HepG2 (cell line): Measurements from ENCODE around the gene IKZF3. TPM values are rescaled to one million over a fixed set of nuclear protein-coding genes. Genes with fewer than 3 reads are reported as not detected.

Experiments
- HCFC1 ChIP-seq: fragments of 150-350 bp; IDR thresholded peaks from 2 replicates; pipeline ENCODE4 v1.6.1; 2014; ENCODE audit warnings: low read depth, low read length
- NCOA1 ChIP-seq: sonication (generic); formaldehyde crosslinking; IDR thresholded peaks from 2 replicates; pipeline ENCODE4 v1.9.0; 2021; ENCODE audit warnings: missing genetic modification reagents
- TBX2 ChIP-seq: sonication (generic); formaldehyde crosslinking; IDR thresholded peaks from 2 replicates; pipeline ENCODE4 v1.5.0; 2020; ENCODE audit warnings: missing genetic modification reagents, mild to moderate bottlenecking, borderline replicate concordance
- TCF7L2 ChIP-seq: IDR thresholded peaks from 2 replicates; pipeline ENCODE4 v1.6.1; 2011; ENCODE audit warnings: mild to moderate bottlenecking, low read depth, low read length, moderate library complexity
- THAP11 ChIP-seq: IDR thresholded peaks from 2 replicates; pipeline ENCODE4 v1.6.1; 2016; ENCODE audit warnings: missing biosample characterization, missing genetic modification reagents
- ZNF33B ChIP-seq: sonication (generic); formaldehyde crosslinking; IDR thresholded peaks from 2 replicates; pipeline ENCODE4 v1.5.1; 2020; ENCODE audit warnings: mild to moderate bottlenecking, missing genetic modification reagents
- ZNF644 ChIP-seq: IDR thresholded peaks from 2 replicates; pipeline ENCODE4 v1.6.1; 2016; ENCODE audit warnings: low read depth
- ZSCAN9 ChIP-seq: IDR thresholded peaks from 2 replicates; pipeline ENCODE4 v1.6.1; 2016; ENCODE audit warnings: borderline replicate concordance
- polyA plus RNA-seq, 8 experiments: library from polyadenylated mRNA; depleted of rRNA in 3 of 8; stranded (reverse) in 7 of 8; unstranded in 1 of 8; fragments of >200 nt; fragmentation: Illumina TruSeq in 4 of 8; extraction: Trizol in 4 of 8; gene quantifications; 2 replicates each; pipeline versions ENCODE4 v1.2.1 to v1.2.3, GENCODE V29; 2011 to 2016; ENCODE audit warnings: low read depth in 4 of 8, missing spikeins in 1 of 8, mixed read lengths in 1 of 8; ENCODE audit not compliant: insufficient read depth in 1 of 8
- total RNA-seq, 5 experiments: library from RNA; depleted of rRNA; stranded (reverse); fragments of >200 nt; fragmentation: Illumina TruSeq; extraction: Trizol; gene quantifications; 2 replicates each; pipeline ENCODE4 v1.2.3, GENCODE V29; 2016; ENCODE audit warnings: low read depth in 1 of 5
- TF ChIP-seq, protein P1 (sequence below): sonication (generic); formaldehyde crosslinking; IDR thresholded peaks from 2 replicates; pipeline ENCODE4 v1.9.0; 2021; ENCODE audit warnings: mild to moderate bottlenecking, missing genetic modification reagents
- TF ChIP-seq, protein P2 (sequence below), 2 experiments: sonication (generic) in 1 of 2; formaldehyde crosslinking in 1 of 2; IDR thresholded peaks; 2 replicates each; pipeline versions ENCODE4 v1.4.0 to v1.6.1; 2016 to 2020; ENCODE audit warnings: borderline replicate concordance in 1 of 2, low read depth in 1 of 2, mild to moderate bottlenecking in 1 of 2, missing genetic modification reagents in 1 of 2
- TF ChIP-seq, protein P3 (sequence below): sonication (generic); formaldehyde crosslinking; IDR thresholded peaks from 2 replicates; pipeline ENCODE4 v1.5.0; 2020; ENCODE audit warnings: mild to moderate bottlenecking, missing genetic modification reagents

IKZF3 gene
- total and polyA plus RNA-seq, 2 of the 13 experiments (the other 11 are each of a cell fraction or from before 2014, with no cell fraction given), result not detected

DNA sequence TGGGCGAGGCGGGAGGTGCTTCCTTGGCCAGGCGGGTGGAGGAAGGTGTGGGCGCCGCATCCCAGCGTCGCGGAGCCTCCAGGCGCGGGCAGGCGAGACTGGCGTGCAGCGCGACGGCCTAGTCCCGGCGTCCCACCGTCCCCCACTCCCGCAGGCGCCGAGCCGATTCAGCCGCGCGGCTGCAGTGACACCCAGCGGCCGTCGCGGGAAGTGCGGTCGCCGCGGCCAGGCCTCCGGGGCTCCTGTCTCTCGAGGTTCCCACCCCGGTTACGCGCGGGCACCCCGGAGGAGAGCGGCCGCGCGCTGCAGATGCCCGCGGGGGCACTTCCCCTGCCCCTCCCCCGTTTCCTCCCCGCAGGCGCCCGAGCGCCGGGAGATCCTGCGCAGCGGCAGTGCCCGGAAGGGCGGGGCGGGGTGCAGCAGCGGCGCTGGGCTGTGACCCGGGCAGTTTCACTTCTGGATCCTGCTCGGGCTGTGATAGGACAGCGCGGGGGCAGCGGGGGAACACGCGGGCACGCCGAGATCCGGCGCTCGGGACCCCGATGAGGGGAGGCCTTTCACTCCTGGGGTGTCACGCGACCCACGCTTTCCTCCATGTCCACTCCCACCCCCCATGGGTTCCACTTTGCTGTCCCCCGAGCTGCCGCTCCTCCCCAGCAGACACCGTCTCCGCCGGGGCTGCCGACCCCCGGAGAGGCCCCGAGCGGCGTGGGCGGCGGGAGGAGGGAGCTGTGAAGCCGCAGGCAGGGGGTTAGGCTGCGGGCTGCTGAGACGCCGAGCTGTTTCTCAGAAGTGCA lies 109.8 kb downstream of the IKZF3 start (continued):
- TF ChIP-seq, protein P1, sequence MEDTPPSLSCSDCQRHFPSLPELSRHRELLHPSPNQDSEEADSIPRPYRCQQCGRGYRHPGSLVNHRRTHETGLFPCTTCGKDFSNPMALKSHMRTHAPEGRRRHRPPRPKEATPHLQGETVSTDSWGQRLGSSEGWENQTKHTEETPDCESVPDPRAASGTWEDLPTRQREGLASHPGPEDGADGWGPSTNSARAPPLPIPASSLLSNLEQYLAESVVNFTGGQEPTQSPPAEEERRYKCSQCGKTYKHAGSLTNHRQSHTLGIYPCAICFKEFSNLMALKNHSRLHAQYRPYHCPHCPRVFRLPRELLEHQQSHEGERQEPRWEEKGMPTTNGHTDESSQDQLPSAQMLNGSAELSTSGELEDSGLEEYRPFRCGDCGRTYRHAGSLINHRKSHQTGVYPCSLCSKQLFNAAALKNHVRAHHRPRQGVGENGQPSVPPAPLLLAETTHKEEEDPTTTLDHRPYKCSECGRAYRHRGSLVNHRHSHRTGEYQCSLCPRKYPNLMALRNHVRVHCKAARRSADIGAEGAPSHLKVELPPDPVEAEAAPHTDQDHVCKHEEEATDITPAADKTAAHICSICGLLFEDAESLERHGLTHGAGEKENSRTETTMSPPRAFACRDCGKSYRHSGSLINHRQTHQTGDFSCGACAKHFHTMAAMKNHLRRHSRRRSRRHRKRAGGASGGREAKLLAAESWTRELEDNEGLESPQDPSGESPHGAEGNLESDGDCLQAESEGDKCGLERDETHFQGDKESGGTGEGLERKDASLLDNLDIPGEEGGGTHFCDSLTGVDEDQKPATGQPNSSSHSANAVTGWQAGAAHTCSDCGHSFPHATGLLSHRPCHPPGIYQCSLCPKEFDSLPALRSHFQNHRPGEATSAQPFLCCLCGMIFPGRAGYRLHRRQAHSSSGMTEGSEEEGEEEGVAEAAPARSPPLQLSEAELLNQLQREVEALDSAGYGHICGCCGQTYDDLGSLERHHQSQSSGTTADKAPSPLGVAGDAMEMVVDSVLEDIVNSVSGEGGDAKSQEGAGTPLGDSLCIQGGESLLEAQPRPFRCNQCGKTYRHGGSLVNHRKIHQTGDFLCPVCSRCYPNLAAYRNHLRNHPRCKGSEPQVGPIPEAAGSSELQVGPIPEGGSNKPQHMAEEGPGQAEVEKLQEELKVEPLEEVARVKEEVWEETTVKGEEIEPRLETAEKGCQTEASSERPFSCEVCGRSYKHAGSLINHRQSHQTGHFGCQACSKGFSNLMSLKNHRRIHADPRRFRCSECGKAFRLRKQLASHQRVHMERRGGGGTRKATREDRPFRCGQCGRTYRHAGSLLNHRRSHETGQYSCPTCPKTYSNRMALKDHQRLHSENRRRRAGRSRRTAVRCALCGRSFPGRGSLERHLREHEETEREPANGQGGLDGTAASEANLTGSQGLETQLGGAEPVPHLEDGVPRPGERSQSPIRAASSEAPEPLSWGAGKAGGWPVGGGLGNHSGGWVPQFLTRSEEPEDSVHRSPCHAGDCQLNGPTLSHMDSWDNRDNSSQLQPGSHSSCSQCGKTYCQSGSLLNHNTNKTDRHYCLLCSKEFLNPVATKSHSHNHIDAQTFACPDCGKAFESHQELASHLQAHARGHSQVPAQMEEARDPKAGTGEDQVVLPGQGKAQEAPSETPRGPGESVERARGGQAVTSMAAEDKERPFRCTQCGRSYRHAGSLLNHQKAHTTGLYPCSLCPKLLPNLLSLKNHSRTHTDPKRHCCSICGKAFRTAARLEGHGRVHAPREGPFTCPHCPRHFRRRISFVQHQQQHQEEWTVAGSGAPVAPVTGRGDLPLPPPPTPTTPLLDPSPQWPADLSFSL (CRISPR knock-in tag), result no peak; the same call in 1 of the 2 replicates
- TF ChIP-seq NCOA1 (CRISPR knock-in tag), result peak; percentile 92
- peak; percentile 21 for TF ChIP-seq ZNF33B (CRISPR knock-in tag)
- no peak for TF ChIP-seq HCFC1
- no peak; the same call in 1 of the 2 replicates for TF ChIP-seq ZSCAN9
- no peak for TF ChIP-seq TCF7L2
- TF ChIP-seq, protein P2, sequence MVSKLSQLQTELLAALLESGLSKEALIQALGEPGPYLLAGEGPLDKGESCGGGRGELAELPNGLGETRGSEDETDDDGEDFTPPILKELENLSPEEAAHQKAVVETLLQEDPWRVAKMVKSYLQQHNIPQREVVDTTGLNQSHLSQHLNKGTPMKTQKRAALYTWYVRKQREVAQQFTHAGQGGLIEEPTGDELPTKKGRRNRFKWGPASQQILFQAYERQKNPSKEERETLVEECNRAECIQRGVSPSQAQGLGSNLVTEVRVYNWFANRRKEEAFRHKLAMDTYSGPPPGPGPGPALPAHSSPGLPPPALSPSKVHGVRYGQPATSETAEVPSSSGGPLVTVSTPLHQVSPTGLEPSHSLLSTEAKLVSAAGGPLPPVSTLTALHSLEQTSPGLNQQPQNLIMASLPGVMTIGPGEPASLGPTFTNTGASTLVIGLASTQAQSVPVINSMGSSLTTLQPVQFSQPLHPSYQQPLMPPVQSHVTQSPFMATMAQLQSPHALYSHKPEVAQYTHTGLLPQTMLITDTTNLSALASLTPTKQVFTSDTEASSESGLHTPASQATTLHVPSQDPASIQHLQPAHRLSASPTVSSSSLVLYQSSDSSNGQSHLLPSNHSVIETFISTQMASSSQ (IDR thresholded peaks at IDR 0.05; ENCODE audit: low read depth), result no peak
- TF ChIP-seq, protein P2 (CRISPR knock-in tag; IDR thresholded peaks at IDR 0.05; ENCODE audit: borderline replicate concordance), result peak; percentile 92
- TF ChIP-seq ZNF644 (CRISPR knock-in tag), result no peak; the same call in 1 of the 2 replicates
- peak; percentile 85 for TF ChIP-seq THAP11 (CRISPR knock-in tag)
- peak; percentile 89; the same call in 1 of the 2 replicates for TF ChIP-seq TBX2 (CRISPR knock-in tag)
- TF ChIP-seq, protein P3, sequence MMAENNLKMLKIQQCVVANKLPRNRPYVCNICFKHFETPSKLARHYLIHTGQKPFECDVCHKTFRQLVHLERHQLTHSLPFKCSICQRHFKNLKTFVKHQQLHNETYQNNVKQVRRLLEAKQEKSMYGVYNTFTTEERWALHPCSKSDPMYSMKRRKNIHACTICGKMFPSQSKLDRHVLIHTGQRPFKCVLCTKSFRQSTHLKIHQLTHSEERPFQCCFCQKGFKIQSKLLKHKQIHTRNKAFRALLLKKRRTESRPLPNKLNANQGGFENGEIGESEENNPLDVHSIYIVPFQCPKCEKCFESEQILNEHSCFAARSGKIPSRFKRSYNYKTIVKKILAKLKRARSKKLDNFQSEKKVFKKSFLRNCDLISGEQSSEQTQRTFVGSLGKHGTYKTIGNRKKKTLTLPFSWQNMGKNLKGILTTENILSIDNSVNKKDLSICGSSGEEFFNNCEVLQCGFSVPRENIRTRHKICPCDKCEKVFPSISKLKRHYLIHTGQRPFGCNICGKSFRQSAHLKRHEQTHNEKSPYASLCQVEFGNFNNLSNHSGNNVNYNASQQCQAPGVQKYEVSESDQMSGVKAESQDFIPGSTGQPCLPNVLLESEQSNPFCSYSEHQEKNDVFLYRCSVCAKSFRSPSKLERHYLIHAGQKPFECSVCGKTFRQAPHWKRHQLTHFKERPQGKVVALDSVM, result peak; percentile 51
